Stimulated activated CD4-positive, alpha-beta T cell treated with anti-CD3 and anti-CD28 coated beads, Interleukin-1b, Interleukin-23, amount 100 ng/mL, for 1 hour (primary cell): ENCODE data around the gene ZNF804B.

ENCODE experiments used
- DNase-seq, 2 donors: peaks; one replicate each; pipeline ENCODE4 v3.0.0-alpha.2; 2020; ENCODE audit warnings: low read depth in 2 of 2

The ZNF804B gene

DNA sequence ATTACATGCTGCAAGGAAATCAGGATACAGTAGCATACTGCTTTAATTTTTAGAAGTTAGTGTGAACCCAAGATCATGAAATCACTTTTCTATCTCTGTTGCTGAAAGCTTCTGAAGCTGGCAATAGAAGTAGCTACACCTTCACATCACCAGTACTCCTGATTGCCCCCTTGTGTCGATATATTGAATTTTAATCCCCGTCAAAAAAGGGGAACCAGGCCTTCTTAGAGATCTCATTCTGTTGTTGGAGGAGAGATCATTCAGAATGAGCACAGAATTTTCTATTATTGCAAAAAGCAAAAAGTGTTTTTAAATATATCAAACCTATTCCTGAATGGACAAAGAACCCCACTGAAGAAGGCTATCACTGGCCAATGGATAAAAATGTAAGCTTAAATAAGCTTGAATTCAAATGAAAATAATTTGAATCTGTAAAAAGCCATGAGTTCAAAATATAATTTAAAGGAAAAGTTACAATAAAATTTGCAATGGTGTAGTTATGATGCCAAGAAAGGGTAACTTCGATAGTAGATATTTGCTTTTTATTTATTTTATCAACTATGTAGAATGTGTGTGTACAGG is 75.7 kb downstream of the ZNF804B start:
- no peak for DNase-seq

DNA sequence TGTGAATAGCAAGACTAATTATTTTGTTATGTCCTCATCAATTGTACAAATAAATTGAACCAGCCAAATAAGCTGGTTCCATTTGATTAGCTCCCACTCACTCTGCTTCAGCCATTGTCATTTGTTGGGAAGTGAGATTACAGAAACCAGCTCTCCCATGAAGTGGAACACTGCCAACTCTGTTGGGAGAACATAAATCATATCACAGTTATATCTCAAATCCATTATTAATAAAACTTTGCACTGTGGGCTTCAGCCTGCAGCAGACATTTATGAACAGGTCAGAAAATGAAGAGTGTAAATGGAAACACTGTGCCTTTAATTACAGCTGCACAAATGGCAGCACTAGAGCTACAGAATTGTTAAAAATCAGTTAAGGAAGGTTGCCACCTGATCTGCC is 82.7 kb downstream of the ZNF804B start:
- no peak for DNase-seq

DNA sequence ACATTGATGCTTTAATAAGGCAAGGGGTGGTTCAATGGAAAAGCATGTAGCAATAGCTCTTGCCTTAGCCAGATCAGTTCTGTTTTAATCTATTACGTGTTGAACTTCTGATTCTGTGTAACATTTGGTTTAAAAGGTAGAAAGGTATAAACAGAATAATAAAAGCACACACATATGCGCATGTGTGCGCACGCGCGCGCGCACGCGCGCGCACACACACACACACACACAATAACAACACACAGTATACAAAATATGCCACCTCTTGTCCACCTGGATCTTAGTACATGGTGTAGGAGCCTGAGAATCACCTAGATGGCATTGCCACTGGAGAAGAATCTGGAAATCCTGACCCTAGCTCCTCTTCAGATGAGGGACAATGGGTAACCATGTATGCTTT is 85.6 kb downstream of the ZNF804B start:
- no peak for DNase-seq

DNA sequence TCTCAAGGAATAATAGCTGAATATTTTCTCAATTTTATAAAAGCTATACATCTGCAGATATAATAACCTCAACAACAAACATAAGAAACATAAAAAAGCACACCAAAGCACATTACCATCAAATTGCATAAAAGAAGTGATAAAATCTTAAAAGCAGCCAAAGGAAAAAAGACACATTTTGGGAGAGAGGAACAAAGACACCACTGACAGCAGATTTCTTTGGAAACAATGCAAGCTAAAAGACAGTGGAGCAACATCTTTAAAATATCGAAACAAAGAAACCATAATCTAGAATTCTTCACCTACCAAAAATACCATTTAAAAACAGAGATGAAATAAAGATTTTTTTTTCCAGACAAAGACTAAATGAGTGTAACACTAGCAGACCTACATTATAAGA is 91.7 kb downstream of the ZNF804B start:
- no peak for DNase-seq

DNA sequence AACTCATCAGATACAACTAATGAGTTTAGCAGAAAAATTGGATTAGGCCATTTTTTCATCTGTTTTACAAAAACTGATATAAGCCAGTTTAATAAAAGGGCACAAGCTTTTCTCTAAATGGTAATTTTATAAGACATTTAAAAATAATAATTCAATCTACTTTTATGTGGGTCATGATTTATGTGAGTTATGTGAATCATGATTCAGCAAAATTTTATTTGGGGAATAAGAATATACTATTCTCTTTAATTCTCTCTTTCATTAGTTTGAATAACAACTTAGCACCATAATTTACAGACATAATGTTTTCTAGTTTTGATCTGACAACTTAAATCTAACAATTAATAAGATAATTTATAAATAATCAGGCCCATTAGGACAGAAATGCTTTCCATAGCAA is 99.8 kb downstream of the ZNF804B start:
- no peak for DNase-seq

DNA sequence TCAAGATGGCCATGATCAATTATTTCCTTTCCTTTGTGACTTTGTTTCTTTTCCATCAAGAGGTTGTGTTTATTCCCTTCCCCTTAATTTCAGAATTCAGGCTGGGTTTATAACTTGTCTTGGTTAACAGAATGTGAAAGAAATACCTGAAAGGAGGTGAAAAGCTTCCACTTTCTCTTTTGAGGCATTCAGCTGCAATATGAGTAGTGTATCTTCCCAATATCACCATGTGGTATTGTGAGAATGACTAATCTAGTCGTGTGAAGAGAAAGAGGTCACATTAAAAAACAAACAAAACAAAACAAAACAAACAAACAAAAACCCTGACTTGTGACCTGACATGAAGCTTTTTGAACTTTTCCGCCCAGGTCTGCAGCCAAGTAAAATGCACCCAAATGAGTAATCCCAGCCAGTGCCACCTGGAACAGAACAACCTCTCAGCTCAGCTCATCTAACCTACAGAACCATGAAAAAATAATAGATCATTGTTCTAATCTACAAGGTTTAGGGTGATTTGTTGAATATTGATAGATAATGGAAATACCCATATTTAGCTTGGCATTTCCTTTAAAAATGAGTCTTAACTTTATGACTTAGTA is 106.9 kb downstream of the ZNF804B start:
- DNase-seq, result no peak

- no peak for DNase-seq
These were observed 107.7 kb downstream of the ZNF804B start for GRCh38 chr7:88867158-88867557.

- no peak for DNase-seq
These were observed 109.0 kb downstream of the ZNF804B start for GRCh38 chr7:88868456-88868855.

GRCh38 chr7:88881136-88881535 is 121.6 kb downstream of the ZNF804B start:
- no peak for DNase-seq

- no peak for DNase-seq
These were observed 125.6 kb downstream of the ZNF804B start for GRCh38 chr7:88885131-88885530.

GRCh38 chr7:88888684-88889083 is 129.2 kb downstream of the ZNF804B start:
- no peak for DNase-seq

DNA sequence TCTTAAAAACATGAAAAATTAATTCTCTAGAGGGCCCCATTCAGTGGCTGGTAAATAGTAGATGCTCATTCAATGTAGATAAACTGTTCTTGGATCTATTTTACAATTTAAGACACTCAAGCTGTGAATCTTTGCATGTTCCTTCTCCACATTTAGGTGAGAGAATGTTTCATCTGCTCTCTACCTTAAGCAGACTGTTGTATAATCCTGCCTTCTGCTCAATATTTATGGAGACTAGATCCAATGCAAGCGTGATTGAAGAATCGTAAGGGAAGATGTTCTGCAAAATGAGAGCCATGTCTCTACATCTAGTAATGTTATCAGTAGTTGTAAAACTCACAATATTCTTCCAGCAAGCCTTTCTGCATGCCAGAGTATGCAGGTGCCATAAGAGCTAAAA is 151.0 kb downstream of the ZNF804B start:
- no peak for DNase-seq

DNA sequence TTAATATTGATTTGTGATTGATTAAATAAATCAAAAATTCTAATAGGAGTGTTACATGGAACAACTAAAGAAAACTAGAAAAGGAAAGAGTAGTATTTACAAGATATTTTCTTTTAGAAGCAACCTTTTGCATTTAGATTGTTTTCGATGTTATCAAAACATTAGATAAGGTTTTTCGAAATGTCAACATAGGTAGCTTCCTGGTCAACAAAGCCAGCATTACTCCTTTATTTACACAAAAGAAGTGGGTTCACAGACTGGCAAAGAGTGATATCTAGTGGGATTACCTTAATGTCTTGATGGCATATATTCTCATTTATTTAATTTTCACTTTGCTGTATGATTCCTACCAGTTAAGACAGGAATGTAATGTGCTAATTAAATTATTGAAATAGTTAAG is 153.4 kb downstream of the ZNF804B start:
- DNase-seq, result no peak

GRCh38 chr7:88915615-88916014 is 156.1 kb downstream of the ZNF804B start:
- DNase-seq, result no peak

DNA sequence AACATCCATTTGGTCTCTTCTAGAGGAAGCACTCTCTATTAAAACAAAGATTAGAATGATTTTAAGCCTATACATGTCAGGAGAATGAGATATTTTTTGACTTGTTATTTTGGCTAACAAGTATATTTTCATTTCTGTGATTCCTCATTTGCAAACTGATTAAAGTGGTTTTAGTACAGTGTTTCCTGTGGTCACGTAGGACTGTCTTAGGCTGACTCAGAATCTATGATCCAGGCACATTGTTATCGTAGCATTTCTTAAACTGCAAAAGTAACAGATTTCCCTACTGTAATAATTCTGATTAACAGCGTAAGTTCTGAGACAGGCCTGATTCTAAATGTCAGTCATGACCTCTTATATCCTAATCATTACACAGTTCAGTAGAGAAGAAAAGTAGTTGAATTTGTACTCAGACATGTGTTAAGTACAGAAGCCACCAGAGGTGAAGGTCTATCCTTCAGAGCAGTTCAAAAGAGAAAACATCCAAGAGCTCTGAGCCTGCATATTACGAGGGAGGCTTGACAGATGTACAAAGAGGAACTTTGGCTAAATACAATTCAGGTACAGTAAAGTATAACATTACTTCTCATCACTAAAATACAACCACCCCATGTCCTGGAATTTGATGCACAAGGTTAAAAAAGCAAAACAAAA is 160.1 kb downstream of the ZNF804B start:
- no peak for DNase-seq

- DNase-seq, result no peak
These were observed 163.4 kb downstream of the ZNF804B start for GRCh38 chr7:88922944-88923343.

GRCh38 chr7:88928276-88928675 is 168.8 kb downstream of the ZNF804B start:
- DNase-seq, result no peak

DNA sequence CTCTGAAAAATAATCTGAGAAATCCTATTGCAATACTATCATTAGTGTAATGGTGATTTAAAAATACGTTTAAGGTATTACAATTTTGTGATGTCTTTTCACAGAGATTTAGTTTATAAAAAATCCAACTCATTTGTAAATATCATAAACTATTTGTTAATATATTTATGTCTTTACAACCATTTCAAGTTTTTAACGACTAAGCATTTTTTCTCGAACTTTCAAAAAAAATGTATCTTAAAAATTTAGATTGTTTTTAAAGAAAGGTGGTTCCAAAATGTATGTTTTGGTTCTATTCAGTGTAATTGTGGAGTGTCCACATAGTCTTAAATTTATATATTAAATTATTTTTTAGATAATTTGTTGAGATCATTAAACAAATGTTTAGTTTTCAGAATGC is 170.2 kb downstream of the ZNF804B start:
- no peak for DNase-seq

GRCh38 chr7:88933285-88933684 is 173.8 kb downstream of the ZNF804B start:
- DNase-seq, result no peak

DNA sequence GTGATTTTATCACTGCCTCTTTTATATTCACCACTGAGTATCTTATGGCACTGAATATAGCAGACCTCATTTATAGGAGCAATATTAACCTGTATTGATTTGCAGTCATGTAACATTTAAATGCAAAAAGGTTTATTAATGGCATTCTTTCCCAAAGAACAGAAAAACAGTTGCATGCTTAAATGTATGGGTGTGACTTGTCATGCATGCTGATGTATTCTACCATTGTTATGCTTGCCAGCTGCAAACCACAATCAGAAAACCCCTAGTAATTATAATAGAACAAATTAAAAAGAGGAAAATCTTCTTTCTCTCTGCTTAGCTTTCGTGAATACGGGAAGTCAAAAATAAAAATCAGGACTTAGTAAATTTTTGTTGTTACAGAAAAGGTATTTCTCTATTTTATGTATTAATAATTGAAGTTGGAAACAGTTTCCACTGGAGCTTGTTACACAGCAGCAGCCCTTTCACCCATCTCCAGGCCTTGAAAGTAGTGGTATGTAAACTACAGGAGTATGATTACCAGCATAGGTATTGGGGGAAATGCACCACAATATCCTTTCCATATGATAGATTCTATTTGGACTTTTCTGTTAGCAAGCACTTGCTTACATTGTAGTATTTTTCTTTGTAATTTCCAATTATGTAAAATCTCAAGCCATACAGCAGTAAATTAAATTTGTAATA is 183.5 kb downstream of the ZNF804B start:
- DNase-seq, result no peak

DNA sequence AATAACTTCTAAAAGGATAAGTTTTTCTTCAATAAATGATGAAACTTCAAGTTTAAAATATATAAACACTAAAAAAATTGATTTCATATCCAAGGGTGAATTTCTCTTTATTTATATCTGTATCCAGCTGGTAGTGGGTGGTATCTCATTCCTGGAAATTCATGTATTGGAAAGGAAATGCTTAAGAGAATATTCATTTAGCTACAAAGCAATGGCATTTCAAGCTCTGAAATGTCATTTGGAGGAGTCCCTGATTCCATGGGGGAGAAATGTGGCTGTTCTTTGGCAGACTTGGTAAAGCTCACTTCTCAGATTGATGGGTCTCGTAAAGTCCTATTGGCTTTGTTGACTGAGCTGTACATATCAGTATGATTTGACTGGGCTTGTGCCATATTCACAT is 192.3 kb downstream of the ZNF804B start:
- no peak for DNase-seq

DNA sequence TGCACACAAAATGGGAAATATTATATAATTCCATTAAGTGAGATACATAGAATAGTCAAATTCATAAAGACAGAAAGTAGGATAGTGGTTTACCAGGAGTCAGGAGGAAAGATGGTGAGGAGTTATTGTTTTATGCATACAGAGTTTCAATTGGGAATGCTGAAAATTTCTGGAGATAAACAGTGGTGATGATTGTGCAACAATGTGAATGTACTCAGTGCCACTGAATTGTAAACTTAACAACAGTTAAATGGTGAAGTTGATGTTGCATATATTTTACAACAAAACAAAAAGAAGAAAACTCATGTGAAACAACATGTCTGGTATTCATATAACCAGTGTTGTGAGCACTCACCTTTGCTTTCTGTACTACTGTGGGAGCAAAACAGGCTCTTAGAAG is 204.9 kb downstream of the ZNF804B start:
- no peak for DNase-seq

DNA sequence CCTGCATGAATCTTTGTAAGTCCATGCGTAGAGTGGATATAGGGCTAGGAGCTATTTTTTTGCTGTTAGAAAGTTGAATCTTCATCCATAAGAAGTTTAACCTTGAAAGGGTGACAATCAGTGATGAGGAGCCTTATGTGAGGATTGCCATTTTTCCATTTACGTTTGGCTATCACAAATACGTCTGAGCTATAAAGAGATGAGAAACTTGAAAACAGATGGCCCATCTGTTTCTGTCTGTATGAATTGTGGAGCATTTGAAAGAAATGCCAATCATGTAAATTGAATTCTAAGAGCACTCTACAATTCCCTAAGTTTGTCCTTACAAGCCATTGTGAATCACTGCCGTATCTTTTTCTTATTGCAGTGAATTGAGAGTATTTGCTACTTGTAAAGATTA is 205.9 kb downstream of the ZNF804B start:
- no peak for DNase-seq
